ENCODE results near the gene SEMA3E. TPM values are rescaled to one million over a fixed set of nuclear protein-coding genes. Genes with fewer than 3 reads are reported as not detected.
"Not testable (repeated sequence)": the region's sequence is repeated elsewhere in the genome, so short reads cannot be mapped to it uniquely, and the experiment has no call there.

Gene SEMA3E
- total RNA-seq, 1 experiment from 2014 or later, result 4.1 TPM

DNA sequence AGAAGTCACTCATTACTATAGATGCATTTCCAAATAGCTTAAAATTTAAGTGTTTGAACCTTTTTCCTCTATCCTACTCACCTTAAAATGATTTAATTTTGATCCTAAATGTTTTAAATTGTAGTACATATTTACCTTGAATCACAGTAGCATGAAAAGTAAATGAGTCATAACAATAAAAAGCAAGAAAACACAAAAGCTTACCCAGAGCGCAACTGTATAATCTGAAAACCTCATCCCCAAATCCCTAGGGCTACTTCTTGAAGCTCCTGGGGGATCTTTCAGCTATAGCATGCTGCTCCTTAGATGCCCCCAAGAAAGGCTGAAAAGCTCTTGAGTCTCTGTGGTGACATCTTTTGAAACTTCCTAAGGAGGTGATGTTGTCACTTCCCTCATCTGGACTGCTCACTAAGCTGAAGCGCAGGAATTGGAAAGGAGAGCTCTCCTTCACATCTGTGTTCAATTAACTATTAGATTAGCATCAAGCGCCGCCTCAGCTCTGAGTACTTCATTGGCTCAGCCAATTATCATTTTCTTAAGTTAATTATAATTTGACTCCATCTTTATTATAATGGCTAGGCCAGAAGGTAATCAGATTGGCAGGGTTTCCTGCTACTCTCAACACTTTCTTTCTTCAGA lies 60.2 kb downstream of the SEMA3E start:
- no peak for DNase-seq (ENCODE audit: low read depth, low spot score)
- in situ Hi-C loops (cut with HindIII; ENCODE audit: low pct_unique_long_range_greater_than_20kb, low sequenced_read_pairs), result no loop called here

DNA sequence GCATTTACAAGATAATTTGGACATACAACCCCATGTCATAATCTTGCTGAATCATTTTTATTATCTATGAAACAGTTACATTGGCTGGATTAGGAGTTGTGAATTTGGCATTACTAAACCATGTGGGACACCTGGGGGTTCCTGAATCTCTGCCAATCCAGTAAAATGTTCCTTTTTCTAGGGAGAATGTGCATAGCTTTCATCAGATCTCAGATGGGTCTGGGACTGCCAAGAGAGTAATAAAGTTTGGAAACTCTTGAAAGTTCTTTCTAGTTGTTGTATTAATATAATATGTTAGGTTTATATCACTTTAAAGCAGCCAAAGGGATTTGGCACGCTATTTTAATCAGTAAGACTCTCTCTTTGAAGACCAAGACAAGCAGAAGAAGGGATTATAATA lies 62.7 kb downstream of the SEMA3E start:
- no peak for DNase-seq (ENCODE audit: low read depth, low spot score)
- in situ Hi-C loops (cut with HindIII; ENCODE audit: low pct_unique_long_range_greater_than_20kb, low sequenced_read_pairs), result no loop called here

GRCh38 chr7:83581667-83582435 lies 67.1 kb downstream of the SEMA3E start:
- in situ Hi-C loops (cut with HindIII; ENCODE audit: low pct_unique_long_range_greater_than_20kb, low sequenced_read_pairs), result no loop called here
- no peak for DNase-seq (ENCODE audit: low read depth, low spot score)

GRCh38 chr7:83579740-83580139 lies 69.2 kb downstream of the SEMA3E start:
- in situ Hi-C loops (cut with HindIII; ENCODE audit: low pct_unique_long_range_greater_than_20kb, low sequenced_read_pairs), result no loop called here
- no peak for DNase-seq (ENCODE audit: low read depth, low spot score)

DNA sequence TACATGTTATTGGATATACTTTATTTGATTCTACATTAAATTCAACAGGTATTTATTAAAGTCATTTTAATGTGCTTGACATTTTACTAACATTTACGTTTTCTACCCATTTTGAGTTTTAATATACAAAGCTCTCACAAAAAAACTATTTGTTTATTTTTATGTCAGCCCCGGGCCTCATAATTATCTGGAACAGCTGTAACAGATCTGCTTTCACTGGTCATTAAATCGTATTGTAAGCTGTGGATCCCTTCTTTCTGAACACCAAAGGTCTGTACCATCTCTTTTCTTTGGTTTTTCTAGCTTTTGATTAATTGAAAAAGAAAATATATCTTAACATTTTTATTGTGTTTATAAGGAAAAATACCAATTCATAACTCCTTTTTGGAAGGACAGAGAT lies 73.5 kb downstream of the SEMA3E start:
- DNase-seq (ENCODE audit: low read depth, low spot score), result no peak
- in situ Hi-C loops (cut with HindIII; ENCODE audit: low pct_unique_long_range_greater_than_20kb, low sequenced_read_pairs), result no loop called here

GRCh38 chr7:83574616-83575015 lies 74.3 kb downstream of the SEMA3E start:
- DNase-seq (ENCODE audit: low read depth, low spot score), result no peak
- in situ Hi-C loops (cut with HindIII; ENCODE audit: low pct_unique_long_range_greater_than_20kb, low sequenced_read_pairs), result no loop called here

GRCh38 chr7:83562960-83563359 lies 86.0 kb downstream of the SEMA3E start:
- in situ Hi-C loops (cut with HindIII; ENCODE audit: low pct_unique_long_range_greater_than_20kb, low sequenced_read_pairs), result no loop called here
- peak; percentile 45 for DNase-seq (ENCODE audit: low read depth, low spot score)

DNA sequence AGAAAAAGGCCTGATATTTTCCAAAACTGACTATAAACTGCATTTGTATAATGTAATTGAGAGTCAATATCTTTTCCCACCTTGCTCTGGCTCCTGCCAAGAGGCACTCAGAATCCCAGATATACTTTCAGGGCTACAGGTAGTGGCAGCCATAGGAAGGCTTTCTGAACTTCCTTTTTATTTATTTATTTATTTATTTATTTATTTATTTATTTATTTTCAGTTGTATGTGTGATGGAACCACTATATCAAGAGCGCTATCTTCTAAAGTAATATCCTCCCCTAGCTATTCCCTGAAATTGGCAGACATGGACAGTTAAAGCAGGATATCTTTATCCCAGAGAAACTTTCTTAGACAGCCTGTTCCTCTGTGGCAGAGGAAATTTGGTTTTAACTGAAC lies 86.7 kb downstream of the SEMA3E start:
- DNase-seq (ENCODE audit: low read depth, low spot score), result no peak
- in situ Hi-C loops (cut with HindIII; ENCODE audit: low pct_unique_long_range_greater_than_20kb, low sequenced_read_pairs), result no loop called here

- no peak for DNase-seq (ENCODE audit: low read depth, low spot score)
- in situ Hi-C loops (cut with HindIII; ENCODE audit: low pct_unique_long_range_greater_than_20kb, low sequenced_read_pairs), result no loop called here
Observed at GRCh38 chr7:83559887-83560286, 89.1 kb downstream of the SEMA3E start.

DNA sequence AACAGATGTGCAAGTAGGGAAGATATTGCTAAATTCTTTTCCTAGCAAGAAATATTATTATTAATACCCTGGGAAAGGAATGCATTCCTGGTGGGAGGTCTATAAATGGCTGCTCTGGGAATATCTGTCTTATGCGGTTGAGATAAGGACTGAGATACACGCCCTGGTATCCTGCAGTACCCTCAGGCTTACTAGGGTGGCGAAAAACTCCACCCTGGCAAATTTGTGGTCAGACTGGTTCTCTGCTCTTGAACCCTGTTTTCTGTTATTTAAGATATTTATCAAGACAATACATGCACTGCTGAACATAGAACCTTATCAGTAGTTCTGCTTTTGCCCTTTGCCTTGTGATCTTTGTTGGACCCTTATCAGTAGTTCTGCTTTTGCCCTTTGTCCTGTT lies 96.4 kb downstream of the SEMA3E start:
- DNase-seq (ENCODE audit: low read depth, low spot score); in situ Hi-C loops (cut with HindIII; ENCODE audit: low pct_unique_long_range_greater_than_20kb, low sequenced_read_pairs): not testable (repeated sequence)

GRCh38 chr7:83550100-83550499 lies 98.8 kb downstream of the SEMA3E start:
- DNase-seq (ENCODE audit: low read depth, low spot score), result no peak

GRCh38 chr7:83548250-83548649 lies 100.7 kb downstream of the SEMA3E start:
- in situ Hi-C loops (cut with HindIII; ENCODE audit: low pct_unique_long_range_greater_than_20kb, low sequenced_read_pairs), result no loop called here
- DNase-seq (ENCODE audit: low read depth, low spot score), result no peak

More at GRCh38 chr7:83550100-83550499, 98.8 kb downstream of the SEMA3E start:
- in situ Hi-C loops (cut with HindIII; ENCODE audit: low pct_unique_long_range_greater_than_20kb, low sequenced_read_pairs), result no loop called here

DNA sequence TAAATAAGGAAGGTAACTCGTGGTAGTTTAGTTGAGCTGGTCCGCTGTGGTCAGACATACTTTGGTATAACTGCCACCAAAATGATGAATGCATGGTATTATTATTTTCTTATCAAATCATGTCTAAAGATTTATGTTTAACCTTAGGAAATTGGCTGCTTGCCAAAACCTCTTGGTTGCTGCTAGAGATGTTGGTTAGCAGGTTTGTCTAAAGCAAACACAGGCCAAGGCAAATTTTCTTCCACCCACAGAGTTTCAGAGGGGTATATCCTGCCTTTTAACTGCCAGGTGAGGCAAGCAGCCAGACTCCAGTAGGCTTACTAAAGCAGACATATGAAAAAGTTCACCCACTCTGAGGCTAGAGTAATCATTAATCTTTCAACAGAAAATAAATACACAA lies 101.4 kb downstream of the SEMA3E start:
- peak; percentile 47 for DNase-seq (ENCODE audit: low read depth, low spot score)
- in situ Hi-C loops (cut with HindIII; ENCODE audit: low pct_unique_long_range_greater_than_20kb, low sequenced_read_pairs), result no loop called here

- in situ Hi-C loops (cut with HindIII; ENCODE audit: low pct_unique_long_range_greater_than_20kb, low sequenced_read_pairs), result no loop called here
- DNase-seq (ENCODE audit: low read depth, low spot score), result no peak
Observed at GRCh38 chr7:83546586-83546985, 102.4 kb downstream of the SEMA3E start.

GRCh38 chr7:83541187-83541960 lies 107.6 kb downstream of the SEMA3E start:
- DNase-seq (ENCODE audit: low read depth, low spot score), result no peak
- in situ Hi-C loops (cut with HindIII; ENCODE audit: low pct_unique_long_range_greater_than_20kb, low sequenced_read_pairs), result no loop called here

DNA sequence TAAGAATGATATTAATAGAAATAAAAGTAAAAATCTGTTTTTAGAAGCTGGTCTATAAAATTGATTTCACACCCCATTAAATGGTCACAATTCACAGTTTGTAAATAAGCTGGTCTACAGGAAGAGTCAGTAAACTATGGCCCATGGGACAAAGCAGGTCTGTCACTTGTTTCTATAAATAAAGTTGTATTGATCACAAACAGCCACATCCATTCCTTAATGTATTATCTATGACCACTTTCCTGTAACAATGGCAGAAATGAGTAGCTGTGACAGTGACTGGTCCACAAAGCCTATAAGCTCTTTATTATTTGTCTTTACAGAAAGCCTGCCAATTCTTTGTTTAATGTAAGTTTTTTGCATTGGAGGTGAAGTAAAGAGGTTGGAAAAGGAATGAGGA lies 114.5 kb downstream of the SEMA3E start:
- in situ Hi-C loops (cut with HindIII; ENCODE audit: low pct_unique_long_range_greater_than_20kb, low sequenced_read_pairs), result no loop called here
- no peak for DNase-seq (ENCODE audit: low read depth, low spot score)

DNA sequence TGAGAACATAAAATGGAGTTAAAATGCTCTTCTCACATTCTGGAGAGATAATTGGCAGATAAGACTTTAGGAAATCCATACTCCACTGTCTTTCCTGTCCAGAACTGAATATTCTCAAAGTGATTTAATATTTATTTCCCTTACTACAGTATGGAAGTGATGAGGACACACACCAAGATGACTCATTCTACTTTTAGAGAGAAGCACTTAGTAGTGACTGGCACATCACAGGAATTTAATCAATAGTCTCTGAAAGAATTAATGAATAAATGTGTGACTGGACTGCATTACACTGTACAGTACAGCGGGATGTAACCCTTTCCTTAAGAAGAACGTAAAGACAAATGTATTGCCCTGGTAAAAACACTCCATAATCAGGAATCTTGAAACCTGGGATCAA lies 116.7 kb downstream of the SEMA3E start:
- no peak for DNase-seq (ENCODE audit: low read depth, low spot score)
- in situ Hi-C loops (cut with HindIII; ENCODE audit: low pct_unique_long_range_greater_than_20kb, low sequenced_read_pairs), result no loop called here

DNA sequence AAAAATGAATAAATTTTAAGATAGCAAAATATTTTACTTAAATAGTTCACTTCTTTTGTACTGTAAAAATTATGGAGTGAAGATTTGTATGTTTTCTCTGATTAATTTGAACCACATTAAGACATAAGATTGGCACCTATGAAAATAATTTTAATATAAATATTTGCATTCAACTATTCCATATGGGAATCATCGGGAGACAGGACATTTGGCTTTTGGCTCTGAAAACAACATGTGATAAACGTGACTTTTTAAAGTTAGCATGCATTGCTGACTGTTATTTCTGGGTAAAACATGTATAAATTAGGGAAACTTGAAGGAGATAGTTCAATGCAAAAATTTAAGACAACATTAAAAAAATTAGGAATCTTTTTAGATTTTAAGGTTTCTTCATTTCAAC lies 117.2 kb downstream of the SEMA3E start:
- no peak for DNase-seq (ENCODE audit: low read depth, low spot score)
- in situ Hi-C loops (cut with HindIII; ENCODE audit: low pct_unique_long_range_greater_than_20kb, low sequenced_read_pairs), result no loop called here
